Left hindlimb (tissue), 1 donor: ENCODE results near the gene MS4A2.
"Not testable (repeated sequence)": the region's sequence is repeated elsewhere in the genome, so short reads cannot be mapped to it uniquely, and the experiment has no call there.

Source experiments
- DNase-seq: peaks from one replicate; pipeline ENCODE4 v3.0.0-alpha.2; 2018

The MS4A2 gene

DNA sequence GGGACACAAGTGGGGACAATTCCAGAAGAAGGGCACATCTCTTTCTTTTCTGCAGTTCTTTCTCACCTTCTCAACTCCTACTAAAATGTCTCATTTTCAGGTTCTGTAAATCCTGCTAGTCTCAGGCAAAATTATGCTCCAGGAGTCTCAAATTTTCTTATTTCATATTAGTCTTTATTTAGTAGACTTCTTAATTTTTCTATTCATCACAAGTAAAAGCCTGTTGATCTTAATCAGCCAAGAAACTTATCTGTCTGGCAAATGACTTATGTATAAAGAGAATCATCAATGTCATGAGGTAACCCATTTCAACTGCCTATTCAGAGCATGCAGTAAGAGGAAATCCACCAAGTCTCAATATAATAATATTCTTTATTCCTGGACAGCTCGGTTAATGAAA is at the start of gene MS4A2:
Gene MS4A2 (plus strand): TSS at position 301 of the 400 bp plus-strand sequence. CDS start 102 bp downstream, outside the sequence.
- no peak for DNase-seq

DNA sequence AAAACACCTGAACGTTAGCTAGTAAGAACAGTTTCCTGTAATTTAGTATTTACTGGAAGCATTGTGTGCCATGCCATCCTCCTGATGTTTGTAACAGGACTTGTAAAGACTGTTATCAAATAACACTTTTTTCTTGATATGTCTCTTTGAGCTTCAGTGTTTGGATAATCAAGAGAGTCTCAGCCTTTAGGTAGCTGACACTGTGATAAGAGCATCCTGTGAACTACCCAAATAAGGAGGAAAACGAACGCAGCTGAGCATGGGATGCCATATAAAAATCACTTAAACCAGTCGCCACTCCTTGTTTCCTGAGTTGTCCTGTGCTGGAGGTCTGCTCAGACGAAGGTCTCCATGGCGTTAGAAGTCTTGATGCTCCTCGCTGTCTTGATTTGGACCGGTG is 48.4 kb upstream of the MS4A2 start, which contains the start of gene OOSP2:
Gene OOSP2 (plus strand): TSS at position 301 of the 400 bp plus-strand sequence. CDS start 51 bp downstream, at position 352.
- DNase-seq = no peak

GRCh38 chr11:60050422-60050821 is 38.0 kb upstream of the MS4A2 start:
- DNase-seq = not testable (repeated sequence)

GRCh38 chr11:60050839-60051238 is 37.6 kb upstream of the MS4A2 start:
- not testable (repeated sequence) for DNase-seq

- no peak for DNase-seq
Observed at GRCh38 chr11:60056349-60056969, 32.0 kb upstream of the MS4A2 start, which contains the start of gene MS4A3. Gene MS4A3, plus strand, starts transcription at chr11:60056665. Its CDS starts 4,496 bp downstream, at chr11:60061161.

DNA sequence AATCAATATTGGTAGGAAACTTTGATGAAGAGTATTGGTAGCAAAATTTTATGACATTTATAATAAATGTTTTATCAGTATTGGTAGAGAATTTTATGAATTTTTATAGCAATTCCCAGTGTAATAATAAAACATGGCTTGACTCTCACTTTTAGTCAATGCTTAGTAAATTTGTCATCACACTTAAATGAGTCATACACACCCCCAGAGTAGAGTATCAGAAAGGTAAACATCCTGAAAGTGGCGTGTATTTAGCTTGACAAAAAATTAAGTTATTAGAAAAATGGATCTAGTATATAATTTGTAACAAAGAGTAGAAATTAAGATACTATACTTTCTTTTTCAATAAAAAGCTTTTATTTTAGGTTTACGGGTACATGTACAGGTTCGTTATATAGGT is 29.4 kb upstream of the MS4A2 start:
- DNase-seq = no peak

DNA sequence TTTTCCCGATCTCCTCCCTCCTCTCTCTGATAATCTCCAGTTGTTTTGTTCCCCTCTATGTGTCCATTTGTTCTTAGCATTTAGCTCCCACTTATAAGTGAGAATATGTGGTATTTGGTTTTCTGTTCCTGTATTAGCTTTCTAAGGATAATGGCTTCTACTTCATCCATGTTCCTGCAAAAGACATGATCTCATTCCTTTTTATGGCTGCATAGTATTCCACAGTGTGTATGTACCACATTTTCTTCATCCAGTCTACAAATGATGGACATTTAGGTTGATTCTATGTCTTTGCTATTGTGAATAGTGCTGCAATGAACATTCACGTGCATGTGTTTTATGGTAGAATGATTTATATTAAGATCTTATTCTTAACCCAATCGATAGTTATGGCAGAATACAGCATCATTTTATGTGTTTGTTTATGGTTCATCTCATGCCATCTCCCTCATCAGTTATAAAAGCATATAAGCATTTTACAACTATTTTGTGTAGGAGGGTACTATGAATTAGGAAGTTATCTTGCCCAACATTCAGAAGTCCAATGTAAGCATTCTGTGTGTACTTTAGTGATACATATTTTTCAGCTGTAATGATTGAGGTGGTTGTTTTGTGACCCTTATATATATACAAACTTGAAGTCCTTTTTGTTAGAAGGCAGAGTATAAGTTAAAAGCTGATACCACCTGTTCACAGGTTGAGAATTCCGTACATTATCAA is 28.8 kb upstream of the MS4A2 start:
- DNase-seq = no peak

DNA sequence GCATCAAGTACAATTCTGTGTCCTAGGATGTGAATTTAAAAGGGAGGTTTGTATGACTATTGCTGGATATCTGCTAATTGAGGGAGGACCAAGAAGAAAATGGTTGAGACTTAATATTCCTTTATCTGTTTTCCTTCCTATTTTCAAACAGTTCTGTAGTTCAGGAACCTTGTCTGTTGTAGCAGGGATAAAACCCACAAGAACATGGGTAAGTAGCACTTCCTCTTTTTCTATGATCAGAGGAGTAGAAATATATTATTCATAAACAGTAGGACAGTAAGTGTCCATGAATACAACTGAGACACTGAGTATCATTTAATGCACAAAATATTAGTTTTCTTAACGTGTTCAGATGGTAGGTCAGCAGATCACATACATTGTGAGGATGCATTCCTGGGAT is 24.4 kb upstream of the MS4A2 start:
- DNase-seq = no peak

DNA sequence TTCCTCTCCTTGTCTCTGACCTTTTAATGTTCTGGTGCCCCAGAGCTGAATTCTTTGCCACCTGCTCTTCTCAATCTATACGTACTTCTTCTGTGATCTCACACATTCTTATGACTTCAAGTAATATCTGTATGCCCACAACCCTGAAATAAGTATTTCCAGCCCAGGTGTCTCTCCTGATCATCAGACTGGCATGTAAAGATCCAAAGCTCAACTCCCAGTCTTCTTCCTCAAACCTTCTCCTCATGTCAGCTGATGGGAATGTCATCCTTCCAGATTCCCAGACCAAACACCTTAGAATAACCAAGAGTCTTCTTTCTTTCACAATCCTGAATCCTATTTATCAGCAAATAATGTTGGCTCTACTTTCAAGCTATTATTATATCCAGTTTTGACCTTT is 22.7 kb upstream of the MS4A2 start:
- no peak for DNase-seq

DNA sequence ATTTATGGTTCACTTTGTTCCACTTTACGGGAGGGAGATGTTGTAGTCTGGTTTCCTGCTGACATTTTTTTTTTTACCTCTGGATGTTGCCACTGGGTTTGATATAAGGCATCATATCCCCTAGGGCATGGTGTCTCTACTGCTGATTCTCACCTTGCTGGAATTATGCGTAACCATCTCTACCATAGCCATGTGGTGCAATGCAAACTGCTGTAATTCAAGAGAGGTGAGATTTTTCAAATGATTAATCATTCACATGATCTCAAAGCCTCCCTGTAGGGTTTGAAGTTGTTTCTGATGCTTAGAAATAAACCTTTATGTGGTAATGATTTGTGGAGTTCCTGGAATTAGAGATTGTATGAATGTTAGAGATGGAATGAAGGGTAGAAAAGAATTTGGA is 19.0 kb upstream of the MS4A2 start:
- DNase-seq = no peak

DNA sequence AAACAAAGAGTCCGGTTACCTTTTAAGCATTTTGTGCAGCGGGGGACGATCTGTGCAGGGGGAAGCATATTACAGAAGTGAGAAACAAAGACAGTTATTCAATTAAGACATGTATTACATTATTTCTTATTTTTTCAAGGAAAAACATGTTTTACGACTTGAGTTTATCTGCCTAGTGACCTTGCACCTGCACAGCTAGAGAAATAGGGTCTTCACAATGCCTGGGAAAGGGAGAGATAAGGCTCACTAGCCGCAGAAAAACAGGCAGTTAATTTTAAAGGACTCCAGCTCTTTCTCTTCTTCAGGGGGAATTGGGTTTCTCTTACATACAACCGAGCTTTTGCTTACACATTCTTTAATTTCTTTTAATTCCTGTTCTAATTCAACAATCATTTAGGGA is 16.8 kb upstream of the MS4A2 start:
- not testable (repeated sequence) for DNase-seq

DNA sequence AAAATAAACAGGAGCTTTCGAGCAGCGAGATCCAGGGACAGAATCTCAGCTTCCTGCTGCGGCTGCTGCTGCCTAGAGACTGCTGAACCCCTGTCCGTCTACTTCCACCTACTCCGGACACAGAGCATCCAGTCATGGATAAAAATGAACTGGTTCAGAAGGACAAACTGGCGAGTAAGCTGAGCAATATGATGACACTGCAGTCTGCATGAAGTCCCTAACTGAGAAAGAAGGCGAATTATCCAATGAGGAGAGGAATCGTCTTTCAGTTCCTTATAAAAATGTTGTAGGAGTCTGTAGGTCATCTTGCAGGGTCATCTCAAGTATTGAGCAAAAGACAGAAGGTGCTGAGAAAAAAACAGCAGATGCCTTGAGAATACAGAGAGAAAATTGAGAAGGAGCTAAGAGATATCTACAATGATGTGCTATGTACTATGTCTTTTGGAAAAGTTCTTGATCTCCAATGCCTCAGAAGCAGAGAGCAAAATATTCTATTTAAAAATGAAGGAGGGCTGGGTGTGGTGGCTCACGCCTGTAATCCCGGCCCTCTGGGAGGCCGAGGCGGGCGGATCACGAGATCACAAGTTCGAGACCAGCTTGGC is 11.1 kb upstream of the MS4A2 start:
- no peak for DNase-seq

DNA sequence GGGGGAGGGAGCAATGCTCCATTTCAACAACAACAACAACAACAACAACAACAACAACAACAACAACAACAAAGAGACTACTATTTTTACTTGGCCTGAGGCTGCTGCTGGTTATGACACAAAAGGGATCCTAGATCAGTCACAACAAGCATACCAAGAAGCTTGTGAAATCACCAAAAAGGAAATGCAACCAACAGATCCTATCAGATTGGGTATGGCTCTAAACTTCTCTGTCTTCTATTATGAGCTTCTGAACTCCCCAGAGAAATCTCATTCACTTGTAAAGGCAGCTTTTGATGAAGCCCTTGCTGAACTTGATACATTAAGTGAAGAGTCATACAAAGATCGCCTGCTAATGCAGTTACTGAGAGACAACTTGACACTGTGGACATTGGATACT is 10.5 kb upstream of the MS4A2 start:
- no peak for DNase-seq

DNA sequence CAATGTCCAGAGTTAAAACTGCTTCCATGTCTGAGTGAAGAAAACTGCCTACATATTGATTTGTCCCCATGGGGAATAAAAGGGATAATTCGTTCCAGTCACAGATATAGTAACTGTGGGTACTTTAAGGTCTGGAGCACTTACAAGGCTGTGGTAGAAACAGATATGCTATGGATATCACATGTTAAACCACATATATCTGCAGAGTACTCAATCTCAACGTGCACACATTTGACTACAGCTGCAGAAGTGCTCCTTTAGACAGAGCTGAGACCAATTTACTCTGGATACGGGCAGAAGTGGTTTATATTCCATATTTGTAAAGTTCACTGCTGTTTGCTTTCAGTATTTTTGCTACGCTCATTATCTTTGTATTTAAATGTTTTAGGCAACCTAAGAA is 9.7 kb upstream of the MS4A2 start:
- DNase-seq = no peak

DNA sequence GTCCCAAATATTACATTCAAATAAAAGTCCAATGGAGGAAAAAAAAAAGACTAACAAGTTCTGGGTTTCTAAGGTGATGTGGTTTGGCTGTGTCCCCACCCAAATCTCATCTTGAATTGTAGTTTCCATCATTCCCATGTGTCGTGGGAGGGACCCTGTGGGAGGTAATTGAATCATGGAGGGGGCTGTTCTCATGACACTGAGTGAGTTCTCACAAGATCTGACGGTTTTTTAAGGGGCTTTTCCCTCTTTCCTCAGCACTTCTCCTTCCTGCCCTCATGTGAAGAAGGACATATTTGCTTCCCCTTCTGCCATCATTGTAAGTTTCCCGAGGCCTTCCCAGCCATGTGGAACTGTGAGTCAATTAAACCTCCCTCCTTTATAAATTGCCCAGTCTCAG is 7.9 kb upstream of the MS4A2 start:
- DNase-seq = no peak

DNA sequence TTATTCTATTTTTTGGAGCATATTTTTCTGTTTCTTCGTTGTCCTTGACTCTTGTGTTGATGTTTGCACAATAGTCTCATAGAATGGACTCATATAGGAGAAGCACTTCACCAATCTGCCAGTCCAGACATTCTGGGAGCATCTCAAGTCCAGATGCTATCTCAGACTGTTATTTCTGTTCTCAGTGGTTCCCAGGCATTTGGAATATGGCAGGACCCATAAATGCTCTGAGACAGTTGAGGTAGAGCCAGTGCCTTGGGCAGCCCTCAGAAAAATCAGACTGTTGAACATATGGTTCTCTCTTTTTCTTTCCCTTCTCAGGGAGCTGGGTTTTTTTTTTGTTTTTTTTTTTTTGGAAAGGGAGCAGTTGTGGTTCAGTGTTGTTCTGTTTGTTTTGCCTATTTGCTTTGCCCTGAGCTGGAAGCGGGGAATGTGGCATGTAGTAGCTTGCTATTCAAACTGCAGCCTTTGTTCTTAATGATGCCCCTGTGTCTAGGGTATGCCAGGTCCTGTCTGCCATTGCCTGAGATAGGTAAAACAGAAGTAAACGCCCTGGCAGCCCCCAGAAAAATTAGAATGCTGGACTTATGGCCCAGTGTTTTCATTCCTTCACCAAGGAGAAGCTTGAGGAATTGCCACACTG is 3.7 kb upstream of the MS4A2 start:
- DNase-seq = no peak

GRCh38 chr11:60085909-60086308 is 2.6 kb upstream of the MS4A2 start:
- no peak for DNase-seq

- no peak for DNase-seq
Observed at GRCh38 chr11:60087239-60087638, 1.2 kb upstream of the MS4A2 start.

GRCh38 chr11:60095477-60096120 is 7.1 kb downstream of the MS4A2 start:
- no peak for DNase-seq

GRCh38 chr11:60097189-60097588 is 8.7 kb downstream of the MS4A2 start:
- no peak for DNase-seq

GRCh38 chr11:60098508-60098907 is 10.0 kb downstream of the MS4A2 start:
- DNase-seq = no peak

DNA sequence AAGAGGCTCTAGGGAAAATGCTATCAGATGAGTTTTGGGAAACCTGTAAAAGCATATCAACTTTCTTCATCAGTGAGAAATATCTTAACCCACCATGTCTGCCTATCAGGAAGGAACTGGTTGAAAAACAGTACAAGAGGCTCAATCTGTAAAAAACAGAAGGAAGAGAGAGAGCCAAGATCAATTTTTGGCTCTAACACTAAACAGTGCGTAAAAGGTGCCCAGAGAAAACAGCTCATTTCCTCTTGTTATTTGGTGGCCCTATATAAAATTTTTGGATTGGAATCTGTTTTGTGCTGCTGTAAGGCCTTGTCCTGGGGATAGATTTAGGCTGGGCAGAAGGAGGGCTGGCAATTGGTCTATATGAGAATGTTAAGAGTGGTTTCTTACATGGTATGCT is 12.1 kb downstream of the MS4A2 start:
- DNase-seq = no peak

- not testable (repeated sequence) for DNase-seq
Observed at GRCh38 chr11:60101368-60101767, 12.9 kb downstream of the MS4A2 start.
